ENCODE measurements around the gene UTP25.

DNA sequence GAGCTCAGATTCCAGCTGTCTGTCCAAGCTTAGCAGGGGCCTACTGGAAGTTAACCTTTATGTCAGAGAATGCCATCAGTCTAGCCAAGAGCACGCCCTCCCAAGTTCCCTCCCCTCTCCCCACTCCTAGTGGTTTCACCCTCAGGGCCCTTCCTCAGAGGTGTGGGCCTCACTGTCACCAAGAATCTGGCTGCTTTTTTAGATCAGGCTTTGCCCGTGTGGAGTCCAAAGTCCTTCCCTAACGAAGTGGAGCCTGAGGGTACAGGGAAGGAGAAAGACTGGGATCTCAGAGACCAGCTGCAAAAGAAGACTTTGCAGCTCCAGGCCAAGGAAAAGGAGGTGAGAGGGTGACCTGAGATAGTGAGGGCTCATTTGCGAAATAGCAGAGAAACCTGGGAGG, 47.5 kb upstream of the UTP25 start:
- TF ChIP-seq, protein P1, sequence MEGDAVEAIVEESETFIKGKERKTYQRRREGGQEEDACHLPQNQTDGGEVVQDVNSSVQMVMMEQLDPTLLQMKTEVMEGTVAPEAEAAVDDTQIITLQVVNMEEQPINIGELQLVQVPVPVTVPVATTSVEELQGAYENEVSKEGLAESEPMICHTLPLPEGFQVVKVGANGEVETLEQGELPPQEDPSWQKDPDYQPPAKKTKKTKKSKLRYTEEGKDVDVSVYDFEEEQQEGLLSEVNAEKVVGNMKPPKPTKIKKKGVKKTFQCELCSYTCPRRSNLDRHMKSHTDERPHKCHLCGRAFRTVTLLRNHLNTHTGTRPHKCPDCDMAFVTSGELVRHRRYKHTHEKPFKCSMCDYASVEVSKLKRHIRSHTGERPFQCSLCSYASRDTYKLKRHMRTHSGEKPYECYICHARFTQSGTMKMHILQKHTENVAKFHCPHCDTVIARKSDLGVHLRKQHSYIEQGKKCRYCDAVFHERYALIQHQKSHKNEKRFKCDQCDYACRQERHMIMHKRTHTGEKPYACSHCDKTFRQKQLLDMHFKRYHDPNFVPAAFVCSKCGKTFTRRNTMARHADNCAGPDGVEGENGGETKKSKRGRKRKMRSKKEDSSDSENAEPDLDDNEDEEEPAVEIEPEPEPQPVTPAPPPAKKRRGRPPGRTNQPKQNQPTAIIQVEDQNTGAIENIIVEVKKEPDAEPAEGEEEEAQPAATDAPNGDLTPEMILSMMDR (IDR thresholded peaks at IDR 0.05), result no peak
- TF ChIP-seq ZNF121 (CRISPR knock-in tag; IDR thresholded peaks at IDR 0.05) (no peak), CREB1 (CRISPR knock-in tag; IDR thresholded peaks at IDR 0.05) (no peak), TEAD1 (CRISPR knock-in tag; IDR thresholded peaks at IDR 0.05) (no peak), NR3C1 (CRISPR knock-in tag; conservative IDR thresholded peaks at IDR 0.05; ENCODE audit: low read depth) (no peak), NR2C2 (CRISPR knock-in tag; IDR thresholded peaks at IDR 0.05) (no peak)
